Hepatocyte (in vitro differentiated cells): Measurements from ENCODE around the gene DCUN1D1. TPM values are rescaled to one million over a fixed set of nuclear protein-coding genes. Genes with fewer than 3 reads are reported as not detected.

Source experiments
- DNase-seq: peaks from one replicate; pipeline ENCODE4 v3.0.0-alpha.2; 2016; ENCODE audit warnings: low spot score
- H2AFZ ChIP-seq: fragments of 200-600 bp; sonication (generic); 2 replicates; pipeline ENCODE4 v1.6.0; 2016; ENCODE audit warnings: antibody characterized with exemption, mild to moderate bottlenecking
- H3K27ac ChIP-seq: fragments of 200-600 bp; sonication (generic); 2 replicates; pipeline ENCODE4 v1.5.1; 2016; ENCODE audit warnings: mild to moderate bottlenecking
- H3K27me3 ChIP-seq: fragments of 200-600 bp; sonication (generic); 2 replicates; pipeline ENCODE4 v1.6.1; 2016
- H3K36me3 ChIP-seq: fragments of 200-600 bp; sonication (generic); replicated peaks from 2 replicates; pipeline ENCODE4 v1.5.1; 2016; ENCODE audit warnings: low read depth; ENCODE audit not compliant: insufficient read depth
- H3K4me1 ChIP-seq: fragments of 200-600 bp; sonication (generic); 2 replicates; pipeline ENCODE4 v1.5.1; 2016; ENCODE audit warnings: mild to moderate bottlenecking, moderate library complexity; ENCODE audit not compliant: insufficient read depth
- H3K4me2 ChIP-seq: fragments of 200-600 bp; sonication (generic); 2 replicates; pipeline ENCODE4 v1.6.0; 2016
- H3K4me3 ChIP-seq: fragments of 200-600 bp; sonication (generic); 2 replicates; pipeline ENCODE4 v1.5.1; 2016; ENCODE audit warnings: mild to moderate bottlenecking
- H3K79me2 ChIP-seq: fragments of 200-600 bp; sonication (generic); 2 replicates; pipeline ENCODE4 v1.6.0; 2017; ENCODE audit warnings: mild to moderate bottlenecking
- H3K9me2 ChIP-seq: fragments of 200-600 bp; sonication (generic); replicated peaks from 2 replicates; pipeline ENCODE4 v1.6.0; 2017; ENCODE audit warnings: mild to moderate bottlenecking; ENCODE audit not compliant: insufficient read depth
- H3K9me3 ChIP-seq: fragments of 200-600 bp; sonication (generic); 2 replicates; pipeline ENCODE4 v1.5.1; 2016; ENCODE audit warnings: low read depth, mild to moderate bottlenecking
- H4K20me1 ChIP-seq: fragments of 200-600 bp; sonication (generic); 2 replicates; pipeline ENCODE4 v1.6.0; 2016; ENCODE audit warnings: mild to moderate bottlenecking; ENCODE audit not compliant: insufficient read depth, poor library complexity, severe bottlenecking
- CTCF ChIP-seq: fragments of 200-600 bp; sonication (generic); IDR thresholded peaks from 2 replicates; pipeline ENCODE4 v1.5.1; 2016; ENCODE audit warnings: antibody characterized with exemption, mild to moderate bottlenecking; ENCODE audit not compliant: poor library complexity
- EZH2 ChIP-seq: fragments of 200-600 bp; sonication (generic); IDR thresholded peaks from 2 replicates; pipeline ENCODE4 v1.6.1; 2016; ENCODE audit warnings: antibody characterized with exemption, mild to moderate bottlenecking, borderline replicate concordance
- EZH2phosphoT487 ChIP-seq: fragments of 200-600 bp; sonication (generic); IDR thresholded peaks from one replicate; pipeline ENCODE4 v1.6.1; 2018; ENCODE audit warnings: antibody characterized with exemption, mild to moderate bottlenecking, low read depth, moderate library complexity; ENCODE audit not compliant: unreplicated experiment, severe bottlenecking
- WGBS: methylation state at CpG from one replicate; pipeline ENCODE4 v1.1.6; 2016; ENCODE audit warnings: low lambda C conversion rate; ENCODE audit errors: missing lambda C conversion rate; 5-methylcytosine and 5-hydroxymethylcytosine counted together
- polyA plus RNA-seq: library from polyadenylated mRNA; unstranded; fragments of >200 nt; fragmentation: Nextera tagmentation; extraction: Ambion mirVana; gene quantifications from 2 replicates; pipeline ENCODE4 v1.2.1, GENCODE V29; 2016
- total RNA-seq: library from RNA; depleted of rRNA; stranded (reverse); fragments of >200 nt; gene quantifications from 2 replicates; pipeline ENCODE4 v1.2.3, GENCODE V29; 2014

DCUN1D1 gene
- total and polyA plus RNA-seq, 2 experiments from 2014 or later: 22.2 to 49.2 TPM

DNA sequence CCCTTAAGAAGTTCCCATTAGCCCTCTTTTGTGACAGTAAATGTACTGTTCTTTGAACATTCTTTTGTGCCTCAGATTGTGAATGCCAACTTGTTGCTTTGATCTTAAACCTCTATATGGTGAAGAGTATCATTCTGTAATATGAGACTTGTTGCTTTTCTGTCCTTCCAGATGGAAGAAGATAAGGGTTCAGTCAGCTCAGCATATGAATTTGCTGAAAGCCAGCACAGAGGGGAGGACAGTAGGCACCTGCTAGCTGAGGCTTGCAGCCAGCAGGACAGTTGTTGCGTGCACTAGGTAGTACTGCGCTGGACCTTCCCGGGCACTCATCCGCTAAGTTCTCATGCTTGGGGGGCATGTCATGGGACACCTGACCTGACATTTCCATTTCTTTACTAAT, 74.7 kb downstream of the DCUN1D1 start:
- TF ChIP-seq EZH2phosphoT487: no peak
- no peak for TF ChIP-seq EZH2
- no peak for TF ChIP-seq CTCF
- Histone ChIP-seq H3K27me3 (no peaks in the 10 kb centered on the region), H3K4me1 (no peaks in the 10 kb centered on the region), H3K9me2 (no peaks in the 10 kb centered on the region), H4K20me1 (no peaks in the 10 kb centered on the region), H3K9me3 (no peaks in the 10 kb centered on the region), H3K79me2 (no peaks in the 10 kb centered on the region), H3K27ac (no peak overlapping the region), H3K4me3 (no peak overlapping the region), H3K36me3 (no peaks in the 10 kb centered on the region), H2AFZ (no peak overlapping the region), H3K4me2 (no peak overlapping the region)
- WGBS: 92% methylated on average over 4 of the region's 4 CpGs
- no peak for DNase-seq

- Histone ChIP-seq H3K4me2 (no peak overlapping the region), H2AFZ (no peak overlapping the region), H3K27me3 (no peaks in the 10 kb centered on the region), H3K79me2 (no peaks in the 10 kb centered on the region), H3K36me3 (no peaks in the 10 kb centered on the region), H3K9me2 (no peaks in the 10 kb centered on the region), H4K20me1 (no peaks in the 10 kb centered on the region), H3K4me1 (no peaks in the 10 kb centered on the region), H3K27ac (no peak overlapping the region), H3K9me3 (no peaks in the 10 kb centered on the region), H3K4me3 (no peak overlapping the region)
- 93% methylated on average over 3 of the region's 3 CpGs for WGBS
- DNase-seq: no peak
- TF ChIP-seq CTCF (no peak), EZH2phosphoT487 (no peak), EZH2 (no peak)
Observed at GRCh38 chr3:182904164-182904563, 76.2 kb downstream of the DCUN1D1 start.

DNA sequence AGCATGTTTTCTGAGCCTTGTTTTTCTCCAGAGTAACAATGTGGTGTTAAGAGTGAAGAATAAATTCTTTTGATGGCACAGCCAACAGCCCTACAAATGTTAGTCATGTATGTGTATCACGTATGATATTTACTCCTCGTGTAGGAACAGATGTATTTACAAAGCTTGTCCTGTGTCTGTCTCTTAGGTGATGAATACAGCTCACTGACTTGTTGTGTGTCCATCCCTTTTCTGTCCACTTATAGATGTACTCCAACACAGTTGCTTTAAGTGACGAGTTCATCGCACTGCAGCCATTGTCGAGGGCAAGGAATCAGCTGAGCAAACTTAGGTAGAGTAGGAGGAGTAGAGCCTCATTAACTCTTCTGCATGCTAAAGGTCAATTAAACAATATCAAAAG, 78.1 kb downstream of the DCUN1D1 start:
- Histone ChIP-seq H3K9me2 (no peaks in the 10 kb centered on the region), H4K20me1 (no peaks in the 10 kb centered on the region), H2AFZ (no peak overlapping the region), H3K79me2 (no peaks in the 10 kb centered on the region), H3K4me1 (no peaks in the 10 kb centered on the region), H3K4me3 (no peak overlapping the region), H3K27me3 (no peaks in the 10 kb centered on the region), H3K27ac (no peak overlapping the region), H3K9me3 (no peaks in the 10 kb centered on the region), H3K4me2 (no peak overlapping the region), H3K36me3 (no peaks in the 10 kb centered on the region)
- no peak for TF ChIP-seq EZH2
- TF ChIP-seq EZH2phosphoT487: no peak
- TF ChIP-seq CTCF: no peak
- no peak for DNase-seq
- 92% methylated on average over 5 of the region's 5 CpGs for WGBS

DNA sequence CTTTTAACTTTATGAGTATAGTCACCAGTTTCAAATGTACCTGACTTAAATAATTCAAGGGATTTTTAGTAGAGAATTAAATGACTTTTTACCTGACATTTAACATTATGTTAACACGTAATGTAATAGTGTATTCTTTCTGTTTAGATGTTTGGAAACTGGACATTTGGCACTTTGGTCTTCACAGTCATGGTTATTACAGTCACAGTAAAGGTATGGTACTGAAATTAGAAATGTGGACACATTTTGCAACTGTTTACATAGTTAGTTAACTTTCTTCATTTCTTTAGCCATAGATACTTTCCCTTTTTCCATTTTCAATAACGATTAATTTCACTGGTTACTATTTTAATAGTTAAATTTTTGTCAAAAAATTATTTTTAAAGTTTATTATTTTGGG, 83.8 kb downstream of the DCUN1D1 start:
- H2AFZ ChIP-seq: no peak overlapping the region
- H4K20me1 ChIP-seq: no peaks in the 10 kb centered on the region
- no peaks in the 10 kb centered on the region for H3K27me3 ChIP-seq
- H3K4me3 ChIP-seq: no peak overlapping the region
- no peaks in the 10 kb centered on the region for H3K9me3 ChIP-seq
- no peak overlapping the region for H3K4me2 ChIP-seq
- H3K4me1 ChIP-seq: no peaks in the 10 kb centered on the region
- no peaks in the 10 kb centered on the region for H3K79me2 ChIP-seq
- 97% methylated on average over 2 of the region's 2 CpGs for WGBS
- no peak for DNase-seq
- H3K9me2 ChIP-seq: no peaks in the 10 kb centered on the region
- no peak for TF ChIP-seq EZH2phosphoT487
- no peak for TF ChIP-seq CTCF
- TF ChIP-seq EZH2: no peak
- no peak overlapping the region for H3K27ac ChIP-seq
- H3K36me3 ChIP-seq: no peaks in the 10 kb centered on the region
